ENCODE measurements around the gene DET1. TPM values are rescaled to one million over a fixed set of nuclear protein-coding genes. Genes with fewer than 3 reads are reported as not detected.
A peak's percentile ranks its signal among the peaks of the same experiment; 100 is the strongest.

The DET1 gene
- total RNA-seq, 1 experiment from 2014 or later, result 6.1 TPM

DNA sequence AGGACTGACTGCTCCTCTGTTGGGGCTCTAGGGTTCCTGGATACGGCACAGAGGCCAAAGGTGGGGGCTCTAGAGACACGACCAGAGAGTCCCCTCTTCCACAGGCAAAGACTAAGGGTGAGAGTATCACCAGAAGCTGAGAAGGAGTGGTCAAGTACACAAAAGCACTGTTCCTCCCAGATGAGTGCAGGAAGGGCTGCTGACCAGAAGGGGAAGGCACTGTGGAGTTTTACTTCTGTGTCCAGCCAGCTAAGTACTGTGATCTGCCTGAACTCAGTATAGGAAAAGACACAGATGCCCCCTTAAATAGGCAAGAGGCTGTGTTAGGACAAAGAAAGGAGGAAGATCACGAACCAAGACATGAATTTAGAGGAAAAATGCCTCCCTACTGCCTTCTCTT, 67.3 kb downstream of the DET1 start:
- ATAC-seq (peak; percentile 38; the same call in 1 of the 2 replicates), DNase-seq (ENCODE audit: low spot score) (no peak)
- peaks cover 11% of the 10 kb centered on the region for H3K36me3 Mint-ChIP-seq
- ChIA-PET POLR2A (no interaction called here), CTCF (interaction anchor here (1.1 to 3.4 kb wide), 2 partner anchors 129 to 136 kb away, joined by 3 to 18 read pairs; no protein-coding TSS in a partner anchor)
- peaks cover 3% of the 10 kb centered on the region; the same call in 1 of the 2 replicates for H3K27me3 Mint-ChIP-seq (ENCODE audit: low read depth)
- H3K4me3 Mint-ChIP-seq, result no peak overlapping the region
- H3K9me3 Mint-ChIP-seq, result no peaks in the 10 kb centered on the region
- H3K4me1 Mint-ChIP-seq, result peaks cover 20% of the 10 kb centered on the region
- no peak overlapping the region for H3K27ac Mint-ChIP-seq
- TF ChIP-seq, protein P1, sequence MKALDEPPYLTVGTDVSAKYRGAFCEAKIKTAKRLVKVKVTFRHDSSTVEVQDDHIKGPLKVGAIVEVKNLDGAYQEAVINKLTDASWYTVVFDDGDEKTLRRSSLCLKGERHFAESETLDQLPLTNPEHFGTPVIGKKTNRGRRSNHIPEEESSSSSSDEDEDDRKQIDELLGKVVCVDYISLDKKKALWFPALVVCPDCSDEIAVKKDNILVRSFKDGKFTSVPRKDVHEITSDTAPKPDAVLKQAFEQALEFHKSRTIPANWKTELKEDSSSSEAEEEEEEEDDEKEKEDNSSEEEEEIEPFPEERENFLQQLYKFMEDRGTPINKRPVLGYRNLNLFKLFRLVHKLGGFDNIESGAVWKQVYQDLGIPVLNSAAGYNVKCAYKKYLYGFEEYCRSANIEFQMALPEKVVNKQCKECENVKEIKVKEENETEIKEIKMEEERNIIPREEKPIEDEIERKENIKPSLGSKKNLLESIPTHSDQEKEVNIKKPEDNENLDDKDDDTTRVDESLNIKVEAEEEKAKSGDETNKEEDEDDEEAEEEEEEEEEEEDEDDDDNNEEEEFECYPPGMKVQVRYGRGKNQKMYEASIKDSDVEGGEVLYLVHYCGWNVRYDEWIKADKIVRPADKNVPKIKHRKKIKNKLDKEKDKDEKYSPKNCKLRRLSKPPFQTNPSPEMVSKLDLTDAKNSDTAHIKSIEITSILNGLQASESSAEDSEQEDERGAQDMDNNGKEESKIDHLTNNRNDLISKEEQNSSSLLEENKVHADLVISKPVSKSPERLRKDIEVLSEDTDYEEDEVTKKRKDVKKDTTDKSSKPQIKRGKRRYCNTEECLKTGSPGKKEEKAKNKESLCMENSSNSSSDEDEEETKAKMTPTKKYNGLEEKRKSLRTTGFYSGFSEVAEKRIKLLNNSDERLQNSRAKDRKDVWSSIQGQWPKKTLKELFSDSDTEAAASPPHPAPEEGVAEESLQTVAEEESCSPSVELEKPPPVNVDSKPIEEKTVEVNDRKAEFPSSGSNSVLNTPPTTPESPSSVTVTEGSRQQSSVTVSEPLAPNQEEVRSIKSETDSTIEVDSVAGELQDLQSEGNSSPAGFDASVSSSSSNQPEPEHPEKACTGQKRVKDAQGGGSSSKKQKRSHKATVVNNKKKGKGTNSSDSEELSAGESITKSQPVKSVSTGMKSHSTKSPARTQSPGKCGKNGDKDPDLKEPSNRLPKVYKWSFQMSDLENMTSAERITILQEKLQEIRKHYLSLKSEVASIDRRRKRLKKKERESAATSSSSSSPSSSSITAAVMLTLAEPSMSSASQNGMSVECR (CRISPR knock-in tag; IDR thresholded peaks at IDR 0.05; ENCODE audit: borderline replicate concordance), result no peak
- TF ChIP-seq, protein P2, sequence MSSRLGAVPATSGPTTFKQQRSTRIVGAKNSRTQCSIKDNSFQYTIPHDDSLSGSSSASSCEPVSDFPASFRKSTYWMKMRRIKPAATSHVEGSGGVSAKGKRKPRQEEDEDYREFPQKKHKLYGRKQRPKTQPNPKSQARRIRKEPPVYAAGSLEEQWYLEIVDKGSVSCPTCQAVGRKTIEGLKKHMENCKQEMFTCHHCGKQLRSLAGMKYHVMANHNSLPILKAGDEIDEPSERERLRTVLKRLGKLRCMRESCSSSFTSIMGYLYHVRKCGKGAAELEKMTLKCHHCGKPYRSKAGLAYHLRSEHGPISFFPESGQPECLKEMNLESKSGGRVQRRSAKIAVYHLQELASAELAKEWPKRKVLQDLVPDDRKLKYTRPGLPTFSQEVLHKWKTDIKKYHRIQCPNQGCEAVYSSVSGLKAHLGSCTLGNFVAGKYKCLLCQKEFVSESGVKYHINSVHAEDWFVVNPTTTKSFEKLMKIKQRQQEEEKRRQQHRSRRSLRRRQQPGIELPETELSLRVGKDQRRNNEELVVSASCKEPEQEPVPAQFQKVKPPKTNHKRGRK (CRISPR knock-in tag; IDR thresholded peaks at IDR 0.05; ENCODE audit: borderline replicate concordance), result no peak
- TF ChIP-seq SOX15 (CRISPR knock-in tag; IDR thresholded peaks at IDR 0.05), result no peak
- TF ChIP-seq ESRRA (CRISPR knock-in tag; IDR thresholded peaks at IDR 0.05; ENCODE audit: borderline replicate concordance), result no peak
- no peak for TF ChIP-seq JAZF1 (CRISPR knock-in tag; IDR thresholded peaks at IDR 0.05)
- TF ChIP-seq ZNF671 (CRISPR knock-in tag; IDR thresholded peaks at IDR 0.05), result no peak
- TF ChIP-seq GABPB1 (CRISPR knock-in tag; IDR thresholded peaks at IDR 0.05), result no peak

DNA sequence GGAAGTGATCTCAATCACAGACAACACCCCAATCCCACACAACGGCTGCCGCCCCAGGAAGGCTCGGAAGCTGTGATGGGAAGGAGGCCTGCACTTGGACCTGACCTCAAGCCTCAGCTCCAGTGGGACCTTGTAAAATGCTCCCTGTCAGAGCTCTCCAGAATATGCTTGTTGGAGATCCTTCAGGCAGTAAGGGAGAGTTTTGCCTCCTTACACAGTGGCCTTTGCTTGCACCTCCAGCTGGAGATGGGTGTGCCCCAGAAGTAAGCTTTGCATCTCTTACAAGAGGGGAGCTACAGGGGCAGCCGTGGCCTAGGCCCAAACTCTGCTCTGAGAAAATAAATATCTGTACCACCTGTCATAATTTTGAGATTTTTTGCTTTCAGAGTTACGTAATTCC, 68.6 kb downstream of the DET1 start:
- Mint-ChIP-seq H3K4me3 (no peak overlapping the region), H3K27ac (no peak overlapping the region), H3K27me3 (ENCODE audit: low read depth) (no peaks in the 10 kb centered on the region; the same call in 1 of the 2 replicates), H3K4me1 (peaks cover 9% of the 10 kb centered on the region; the same call in 1 of the 2 replicates), H3K36me3 (peaks cover 11% of the 10 kb centered on the region), H3K9me3 (no peaks in the 10 kb centered on the region)
- POLR2A ChIA-PET, result no interaction called here
- ATAC-seq, result no peak
- CTCF ChIA-PET, result interaction anchor here (1.0 to 3.4 kb wide), 3 partner anchors 11 to 180 kb away, joined by 3 to 18 read pairs (median 9); partner anchors contain the start of genes MRPL46 and MRPS11
- no peak for DNase-seq (ENCODE audit: low spot score)
- TF ChIP-seq, protein P2 (CRISPR knock-in tag; IDR thresholded peaks at IDR 0.05; ENCODE audit: borderline replicate concordance), result no peak
- TF ChIP-seq, protein P3, sequence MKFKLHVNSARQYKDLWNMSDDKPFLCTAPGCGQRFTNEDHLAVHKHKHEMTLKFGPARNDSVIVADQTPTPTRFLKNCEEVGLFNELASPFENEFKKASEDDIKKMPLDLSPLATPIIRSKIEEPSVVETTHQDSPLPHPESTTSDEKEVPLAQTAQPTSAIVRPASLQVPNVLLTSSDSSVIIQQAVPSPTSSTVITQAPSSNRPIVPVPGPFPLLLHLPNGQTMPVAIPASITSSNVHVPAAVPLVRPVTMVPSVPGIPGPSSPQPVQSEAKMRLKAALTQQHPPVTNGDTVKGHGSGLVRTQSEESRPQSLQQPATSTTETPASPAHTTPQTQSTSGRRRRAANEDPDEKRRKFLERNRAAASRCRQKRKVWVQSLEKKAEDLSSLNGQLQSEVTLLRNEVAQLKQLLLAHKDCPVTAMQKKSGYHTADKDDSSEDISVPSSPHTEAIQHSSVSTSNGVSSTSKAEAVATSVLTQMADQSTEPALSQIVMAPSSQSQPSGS (CRISPR knock-in tag; IDR thresholded peaks at IDR 0.05; ENCODE audit: borderline replicate concordance, low read depth), result no peak
- TF ChIP-seq, protein P4, sequence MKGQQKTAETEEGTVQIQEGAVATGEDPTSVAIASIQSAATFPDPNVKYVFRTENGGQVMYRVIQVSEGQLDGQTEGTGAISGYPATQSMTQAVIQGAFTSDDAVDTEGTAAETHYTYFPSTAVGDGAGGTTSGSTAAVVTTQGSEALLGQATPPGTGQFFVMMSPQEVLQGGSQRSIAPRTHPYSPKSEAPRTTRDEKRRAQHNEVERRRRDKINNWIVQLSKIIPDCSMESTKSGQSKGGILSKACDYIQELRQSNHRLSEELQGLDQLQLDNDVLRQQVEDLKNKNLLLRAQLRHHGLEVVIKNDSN (CRISPR knock-in tag; IDR thresholded peaks at IDR 0.05), result no peak
- TF ChIP-seq ZBTB21 (CRISPR knock-in tag; IDR thresholded peaks at IDR 0.05; ENCODE audit: borderline replicate concordance), result no peak
- TF ChIP-seq, protein P5, sequence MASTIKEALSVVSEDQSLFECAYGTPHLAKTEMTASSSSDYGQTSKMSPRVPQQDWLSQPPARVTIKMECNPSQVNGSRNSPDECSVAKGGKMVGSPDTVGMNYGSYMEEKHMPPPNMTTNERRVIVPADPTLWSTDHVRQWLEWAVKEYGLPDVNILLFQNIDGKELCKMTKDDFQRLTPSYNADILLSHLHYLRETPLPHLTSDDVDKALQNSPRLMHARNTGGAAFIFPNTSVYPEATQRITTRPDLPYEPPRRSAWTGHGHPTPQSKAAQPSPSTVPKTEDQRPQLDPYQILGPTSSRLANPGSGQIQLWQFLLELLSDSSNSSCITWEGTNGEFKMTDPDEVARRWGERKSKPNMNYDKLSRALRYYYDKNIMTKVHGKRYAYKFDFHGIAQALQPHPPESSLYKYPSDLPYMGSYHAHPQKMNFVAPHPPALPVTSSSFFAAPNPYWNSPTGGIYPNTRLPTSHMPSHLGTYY (CRISPR knock-in tag; IDR thresholded peaks at IDR 0.05), result no peak
- no peak for TF ChIP-seq EMX1 (CRISPR knock-in tag; IDR thresholded peaks at IDR 0.05)
- no peak for TF ChIP-seq ZNF263 (CRISPR knock-in tag; IDR thresholded peaks at IDR 0.05; ENCODE audit: low read depth)
- TF ChIP-seq ZNF138 (CRISPR knock-in tag; conservative IDR thresholded peaks at IDR 0.05), result no peak
- no peak for TF ChIP-seq ATF1 (CRISPR knock-in tag; IDR thresholded peaks at IDR 0.05)
- TF ChIP-seq, protein P6, sequence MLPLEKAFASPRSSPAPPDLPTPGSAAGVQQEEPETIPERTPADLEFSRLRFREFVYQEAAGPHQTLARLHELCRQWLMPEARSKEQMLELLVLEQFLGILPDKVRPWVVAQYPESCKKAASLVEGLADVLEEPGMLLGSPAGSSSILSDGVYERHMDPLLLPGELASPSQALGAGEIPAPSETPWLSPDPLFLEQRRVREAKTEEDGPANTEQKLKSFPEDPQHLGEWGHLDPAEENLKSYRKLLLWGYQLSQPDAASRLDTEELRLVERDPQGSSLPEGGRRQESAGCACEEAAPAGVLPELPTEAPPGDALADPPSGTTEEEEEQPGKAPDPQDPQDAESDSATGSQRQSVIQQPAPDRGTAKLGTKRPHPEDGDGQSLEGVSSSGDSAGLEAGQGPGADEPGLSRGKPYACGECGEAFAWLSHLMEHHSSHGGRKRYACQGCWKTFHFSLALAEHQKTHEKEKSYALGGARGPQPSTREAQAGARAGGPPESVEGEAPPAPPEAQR (CRISPR knock-in tag; IDR thresholded peaks at IDR 0.05), result no peak
- TF ChIP-seq TEAD4 (CRISPR knock-in tag; IDR thresholded peaks at IDR 0.05), result no peak
- TF ChIP-seq MXD4 (CRISPR knock-in tag; IDR thresholded peaks at IDR 0.05; ENCODE audit: borderline replicate concordance), result no peak
- TF ChIP-seq CBFB (CRISPR knock-in tag; IDR thresholded peaks at IDR 0.05; ENCODE audit: low read depth), result no peak
- no peak for TF ChIP-seq NFE2L1 (CRISPR knock-in tag; IDR thresholded peaks at IDR 0.05)
